HG03025 (cell line): Measurements from ENCODE around the gene OLFML2A.
"Not testable (repeated sequence)": the region's sequence is repeated elsewhere in the genome, so short reads cannot be mapped to it uniquely, and the experiment has no call there.

Experiments used
- ATAC-seq: cut with Tn5 transposase; IDR thresholded peaks from one replicate; pipeline ENCODE4 v1.9.1; 2021; ENCODE audit warnings: mild to moderate bottlenecking, moderate library complexity; ENCODE audit not compliant: unreplicated experiment, low FRiP score

Gene OLFML2A

DNA sequence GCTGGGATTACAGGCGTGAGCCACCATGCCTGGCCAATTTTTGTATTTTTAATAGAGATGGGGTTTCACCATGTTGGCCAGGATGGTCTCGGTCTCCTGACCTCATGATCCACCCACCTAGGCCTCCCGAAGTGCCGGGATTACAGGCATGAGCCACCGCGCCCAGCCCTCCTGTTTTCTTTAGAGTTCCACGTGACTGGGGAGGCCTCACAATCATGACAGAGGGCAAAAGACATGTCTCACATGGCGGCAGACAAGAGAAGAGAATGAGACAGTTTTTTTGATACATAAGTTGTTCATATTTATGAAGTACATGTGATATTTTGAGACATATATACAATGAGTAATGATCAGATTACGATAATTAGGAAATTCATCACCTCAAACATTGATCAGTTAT is 69.5 kb downstream of the OLFML2A start:
- not testable (repeated sequence) for ATAC-seq

DNA sequence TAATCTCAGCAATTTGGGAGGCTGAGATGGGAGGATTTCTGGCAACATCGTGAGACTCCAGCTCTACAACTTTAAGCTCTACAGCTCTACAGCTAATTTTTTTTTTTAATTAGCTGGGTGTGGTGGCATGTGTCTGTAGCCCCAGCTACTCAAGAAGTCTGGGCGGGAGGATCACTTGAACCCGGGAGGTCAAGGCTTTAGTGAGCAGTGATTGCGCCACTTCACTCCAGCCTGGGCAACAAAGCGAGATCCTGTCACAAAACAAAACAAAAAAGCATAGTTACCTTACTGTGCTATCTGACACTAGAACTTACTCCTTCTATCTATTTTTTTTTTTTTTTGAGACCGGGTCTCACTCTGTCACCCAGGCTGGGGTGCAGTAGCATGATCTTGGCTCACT is 70.0 kb downstream of the OLFML2A start:
- ATAC-seq = no peak

DNA sequence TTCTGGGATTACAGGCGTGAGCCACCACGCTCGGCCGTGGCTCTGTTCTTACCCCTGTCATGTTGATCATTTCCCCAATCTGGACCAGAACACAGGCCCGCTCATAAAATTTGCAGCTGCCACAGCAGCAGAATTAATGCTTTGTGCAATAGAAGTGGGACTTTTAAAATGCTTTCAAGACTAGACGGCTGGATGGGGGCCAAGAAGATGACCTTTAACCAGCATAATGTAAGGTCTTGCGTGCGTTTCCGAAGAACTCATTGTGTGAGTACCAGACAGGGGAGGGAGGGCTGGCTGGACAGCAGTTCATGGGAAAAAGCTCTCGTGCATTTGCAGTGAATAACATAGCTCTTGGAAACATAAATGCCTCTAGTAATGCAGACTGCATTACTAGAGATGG is 72.9 kb downstream of the OLFML2A start:
- no peak for ATAC-seq

DNA sequence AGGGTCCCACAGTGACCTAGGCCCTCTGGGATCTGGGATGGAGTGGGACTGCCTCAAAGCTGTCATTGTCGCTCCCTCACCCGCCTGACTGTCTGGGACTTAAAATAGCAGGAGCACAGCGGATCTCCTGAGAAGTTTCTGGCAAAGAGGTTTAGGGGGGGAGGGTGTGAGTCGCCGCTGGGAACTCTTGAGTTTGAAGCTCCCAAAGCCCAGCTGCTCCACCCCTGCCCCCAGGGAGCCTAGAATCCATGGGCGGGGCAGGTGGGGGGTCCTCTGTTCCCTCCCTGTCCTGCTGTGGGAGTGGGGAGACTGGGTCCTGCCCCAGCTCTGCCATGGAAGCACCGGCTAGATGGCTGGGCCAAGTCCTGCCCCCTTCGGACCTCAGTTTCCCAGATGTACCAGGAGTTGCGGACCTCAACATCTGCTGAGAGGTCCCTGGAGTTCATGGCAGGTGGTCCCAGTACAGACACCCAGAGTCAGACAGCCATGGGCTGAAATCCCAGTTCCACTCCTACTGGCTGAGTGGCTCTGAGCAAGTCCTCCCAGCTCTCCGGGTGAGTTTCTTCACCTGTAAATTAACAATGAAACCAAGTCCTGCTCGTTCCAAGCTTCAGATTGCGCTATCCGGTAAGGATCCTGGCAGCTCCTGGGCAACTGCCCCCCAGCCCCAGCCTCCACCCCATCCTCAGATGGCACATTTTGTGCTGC is 75.3 kb downstream of the OLFML2A start:
- ATAC-seq = no peak

DNA sequence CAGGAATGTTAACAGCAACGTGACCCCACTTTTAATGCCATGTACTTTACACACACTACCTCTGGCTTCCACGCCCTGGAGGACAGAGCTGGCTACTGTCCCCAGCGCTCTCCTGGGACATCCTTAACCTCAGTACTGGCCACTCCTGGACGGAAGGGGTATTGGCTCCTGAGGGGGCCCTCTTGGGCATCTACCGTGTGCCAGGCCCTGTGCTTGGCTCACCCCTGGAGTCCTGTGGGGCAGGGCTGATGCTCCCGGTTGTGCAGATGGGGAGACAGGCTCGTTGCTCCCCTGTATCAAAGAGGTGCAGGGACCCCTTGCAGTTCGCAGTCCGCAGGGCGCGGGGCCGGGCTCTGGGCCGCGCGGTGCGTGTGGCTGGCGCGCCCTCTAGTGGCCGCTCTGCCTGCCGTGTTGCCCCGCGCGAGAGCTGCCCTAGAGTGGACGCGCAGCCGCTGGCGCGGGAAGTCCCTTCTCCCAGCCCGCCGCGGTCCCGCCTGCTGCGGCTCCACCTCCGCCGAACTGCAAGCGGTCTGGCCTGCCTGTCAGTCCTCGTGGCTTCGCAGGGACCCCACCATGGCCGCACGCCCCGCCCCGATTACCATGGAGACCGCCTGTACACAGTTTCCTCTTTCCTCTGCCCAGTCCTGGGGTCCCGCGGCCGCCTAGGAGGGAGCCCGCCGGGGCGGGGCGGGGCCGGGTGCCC is 76.0 kb downstream of the OLFML2A start, which contains the start of gene WDR38:
Gene WDR38 (plus strand): TSS at position 632 of the 703 bp plus-strand sequence. CDS start 72 bp downstream, outside the sequence.
- peak; percentile 65 for ATAC-seq

DNA sequence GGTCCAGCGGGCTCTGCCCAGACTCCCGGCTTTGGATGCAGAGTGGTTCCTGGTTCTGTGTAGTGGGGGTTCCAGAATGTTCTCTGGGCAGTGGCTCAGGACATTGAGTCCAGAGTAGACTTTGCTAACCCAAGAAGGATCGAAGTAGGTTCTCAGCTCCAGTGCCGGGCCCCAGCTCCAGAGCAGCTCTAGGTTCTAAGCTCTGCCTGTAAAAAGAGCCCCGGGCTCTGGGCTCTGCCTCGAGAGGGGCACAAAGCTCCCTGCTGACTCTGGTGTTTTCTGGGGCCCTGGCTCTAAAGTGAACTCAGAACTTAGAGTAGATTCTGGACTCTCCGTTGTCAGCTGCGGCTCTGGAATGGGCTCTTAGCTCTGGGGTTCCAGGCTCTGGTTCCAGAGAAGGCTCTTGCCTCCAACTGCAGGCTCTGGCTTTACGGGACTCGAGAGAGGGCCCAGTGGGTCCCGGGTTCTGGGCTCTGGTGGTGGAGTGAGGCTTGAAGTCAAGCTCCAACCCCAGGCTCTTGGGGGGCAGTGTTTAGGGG is 76.7 kb downstream of the OLFML2A start:
- no peak for ATAC-seq

DNA sequence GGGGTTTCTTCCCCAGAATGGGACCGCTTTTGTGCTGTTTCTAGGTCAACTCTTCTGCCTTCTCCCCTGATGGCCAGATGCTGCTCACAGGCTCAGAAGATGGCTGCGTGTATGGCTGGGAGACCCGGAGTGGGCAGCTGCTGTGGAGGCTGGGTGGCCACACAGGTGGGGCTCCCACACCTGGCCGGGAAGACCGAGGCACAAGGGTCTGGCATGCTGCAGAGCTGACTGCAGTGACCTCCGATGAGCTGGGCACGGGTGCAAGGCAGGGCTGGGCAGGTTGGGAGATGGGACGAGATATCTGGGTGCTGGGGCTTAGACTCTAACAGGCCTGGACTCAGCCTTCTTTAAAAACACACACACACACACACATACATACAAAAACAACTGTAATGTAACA is 77.2 kb downstream of the OLFML2A start:
- ATAC-seq = no peak

DNA sequence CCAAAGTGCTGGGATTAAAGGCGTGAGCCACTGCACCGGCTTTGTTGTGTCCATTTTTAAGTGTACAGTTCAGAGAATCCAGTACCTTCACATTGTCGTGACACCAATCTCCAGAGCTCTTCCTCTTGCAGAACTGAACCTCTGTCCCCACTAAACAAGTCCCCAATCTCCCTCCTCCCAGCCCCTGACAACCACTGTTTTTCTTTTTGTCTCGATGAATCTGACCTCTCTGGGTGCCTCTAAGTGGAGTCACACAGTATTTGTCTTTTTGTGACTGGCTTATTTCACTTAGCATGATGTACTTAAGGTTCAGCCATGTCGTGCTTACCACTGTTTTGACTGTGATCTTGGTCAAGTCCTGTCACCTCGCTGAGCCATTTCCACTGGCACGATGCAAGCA is 77.9 kb downstream of the OLFML2A start:
- ATAC-seq = no peak

DNA sequence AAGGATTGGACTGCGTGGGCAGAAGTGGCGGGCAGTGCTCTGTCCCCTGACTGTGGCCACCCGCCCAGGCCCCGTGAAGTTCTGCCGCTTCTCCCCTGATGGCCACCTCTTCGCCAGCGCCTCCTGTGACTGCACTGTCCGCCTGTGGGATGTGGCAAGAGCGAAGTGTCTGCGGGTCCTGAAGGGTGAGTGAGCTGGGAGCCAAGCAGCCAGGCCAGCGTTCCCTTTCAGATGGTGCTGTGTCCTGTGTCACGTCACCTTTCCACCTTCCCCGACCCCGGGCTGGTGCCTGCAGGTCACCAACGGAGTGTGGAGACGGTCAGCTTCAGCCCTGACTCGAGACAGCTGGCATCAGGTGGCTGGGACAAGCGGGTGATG is 78.6 kb downstream of the OLFML2A start:
- ATAC-seq = no peak

DNA sequence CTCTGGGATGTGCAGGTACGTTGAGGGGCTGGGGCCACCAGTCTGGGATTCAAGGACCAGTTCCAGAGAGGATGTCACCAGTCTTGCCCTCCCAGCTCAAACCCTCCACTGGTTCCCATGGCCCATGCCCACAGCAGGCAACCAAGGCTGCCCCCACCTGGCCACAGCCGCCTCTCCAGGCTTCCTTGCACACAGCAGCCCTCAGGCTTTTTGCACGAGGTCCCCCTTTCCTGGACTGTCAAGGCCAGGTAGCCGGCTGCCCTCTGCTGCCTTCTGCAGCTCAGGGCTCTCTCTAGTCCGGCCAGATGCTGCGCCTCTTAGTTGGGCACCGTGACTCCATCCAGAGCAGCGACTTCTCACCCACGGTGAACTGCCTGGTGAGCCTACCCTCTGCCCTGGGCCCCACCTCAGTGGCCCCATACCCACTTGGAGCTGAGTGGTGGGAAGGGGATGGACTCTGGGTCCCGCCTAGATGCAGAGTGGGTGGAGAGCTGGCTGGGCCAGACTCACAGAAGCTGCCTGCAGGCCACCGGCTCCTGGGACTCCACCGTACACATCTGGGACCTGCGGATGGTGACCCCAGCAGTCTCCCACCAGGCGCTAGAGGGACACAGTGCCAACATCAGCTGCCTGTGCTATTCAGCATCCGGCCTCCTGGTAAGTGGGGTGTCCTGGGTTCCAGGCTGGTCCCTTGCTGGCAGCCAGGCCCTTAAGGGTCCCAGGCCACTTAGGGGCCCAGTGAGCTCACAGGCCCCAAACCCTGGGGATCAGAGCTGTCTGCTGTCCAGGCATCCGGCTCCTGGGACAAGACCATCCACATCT is 79.2 kb downstream of the OLFML2A start:
- ATAC-seq = no peak

DNA sequence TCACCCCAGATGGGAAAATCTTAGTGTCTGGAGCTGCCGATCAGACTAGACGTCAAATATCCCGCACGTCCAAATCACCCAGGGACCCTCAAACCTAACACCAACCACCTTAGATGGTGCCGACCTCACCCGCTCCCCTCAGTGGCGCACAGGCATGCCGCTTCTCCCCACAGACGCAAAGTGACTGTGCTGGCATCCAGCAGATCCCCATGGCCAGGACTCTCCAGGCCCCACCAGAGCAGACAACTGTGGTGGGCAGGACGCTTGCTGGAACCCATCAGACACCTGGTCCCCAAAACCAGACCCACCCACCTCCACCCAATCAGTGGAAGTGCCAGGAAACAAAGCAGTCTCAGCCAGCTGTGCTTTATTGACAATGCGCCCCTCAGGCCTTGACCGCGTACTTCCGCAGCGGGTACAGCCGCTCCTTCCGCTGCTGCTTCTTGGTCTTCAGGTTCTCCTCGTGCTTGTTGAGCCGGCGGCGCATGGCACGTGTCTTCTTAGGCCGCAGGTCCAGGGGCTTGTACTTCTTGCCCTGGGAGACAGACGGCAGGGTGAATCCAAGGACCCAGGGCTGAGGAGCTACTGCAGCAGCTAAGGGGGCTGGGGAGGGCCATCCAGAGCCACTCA is 80.7 kb downstream of the OLFML2A start:
- ATAC-seq = no peak

DNA sequence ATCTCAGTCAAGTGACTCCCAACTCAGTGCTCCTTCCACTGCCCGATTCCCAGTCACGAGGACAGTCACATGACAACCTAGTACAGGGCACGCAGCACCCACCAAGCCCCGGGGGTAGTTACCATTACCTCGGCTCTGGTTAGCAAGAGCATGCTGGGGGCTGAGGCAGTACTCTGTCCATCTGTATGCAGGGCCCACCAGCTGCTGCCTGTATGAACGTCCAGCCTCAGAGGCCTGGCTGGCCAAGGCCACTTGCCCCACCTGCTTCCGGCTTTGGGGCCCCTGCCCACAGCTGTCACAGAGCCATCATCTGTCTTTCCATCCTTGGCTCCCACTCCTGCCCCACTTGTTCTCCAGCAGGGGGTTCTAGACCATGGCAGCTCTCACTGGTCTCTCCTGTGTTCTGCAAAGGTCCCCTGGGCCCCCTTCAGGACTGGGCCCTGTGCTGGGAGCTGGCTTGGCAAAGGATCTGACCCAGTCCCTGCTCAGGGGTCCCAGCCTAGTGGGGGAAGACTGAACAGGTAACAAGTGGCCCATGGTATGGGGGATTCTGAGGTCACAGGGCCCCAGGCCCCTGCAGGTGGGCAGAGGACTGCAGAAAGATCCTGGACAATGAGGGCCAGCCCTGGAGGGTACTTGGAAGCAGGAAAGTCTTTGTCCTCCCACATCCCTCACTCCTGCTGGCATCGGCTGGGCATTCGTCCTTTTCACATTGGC is 81.6 kb downstream of the OLFML2A start:
- ATAC-seq = no peak

DNA sequence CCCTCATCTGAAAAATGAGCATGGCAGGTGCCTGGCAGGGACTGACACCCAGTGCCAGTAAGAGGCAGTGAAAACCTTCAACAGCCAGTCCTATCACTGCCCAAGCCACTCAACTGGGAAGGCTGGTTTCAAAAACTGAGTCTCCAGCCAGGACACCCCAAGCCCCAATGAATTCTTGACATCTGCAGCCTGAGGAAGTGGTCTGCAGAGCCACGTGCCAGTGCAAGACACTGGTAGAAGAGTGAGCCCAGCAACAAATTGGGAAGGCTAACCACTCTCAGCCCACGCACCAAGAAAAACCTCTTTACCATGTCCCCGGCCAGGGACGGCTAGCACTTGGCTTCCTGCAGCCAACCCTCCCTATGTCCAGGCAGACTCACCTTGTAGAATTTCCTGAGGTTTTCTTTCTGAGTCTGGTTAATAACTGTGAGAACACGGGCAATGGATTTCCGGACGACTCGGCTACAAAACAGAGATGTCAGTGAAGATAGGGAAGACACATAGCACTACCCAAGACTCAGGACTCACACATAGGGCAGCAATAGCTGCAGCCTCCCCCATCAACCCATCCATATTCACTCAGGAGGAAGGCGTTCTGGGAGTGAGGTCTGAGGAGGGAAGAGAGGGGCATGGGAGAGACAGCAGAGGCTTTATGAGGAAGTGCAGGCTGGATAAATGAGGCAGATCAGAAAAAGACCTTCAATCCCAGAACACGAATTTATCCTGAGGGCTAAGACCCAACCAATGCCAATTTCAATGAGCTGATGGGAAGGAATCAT is 83.1 kb downstream of the OLFML2A start:
- no peak for ATAC-seq

DNA sequence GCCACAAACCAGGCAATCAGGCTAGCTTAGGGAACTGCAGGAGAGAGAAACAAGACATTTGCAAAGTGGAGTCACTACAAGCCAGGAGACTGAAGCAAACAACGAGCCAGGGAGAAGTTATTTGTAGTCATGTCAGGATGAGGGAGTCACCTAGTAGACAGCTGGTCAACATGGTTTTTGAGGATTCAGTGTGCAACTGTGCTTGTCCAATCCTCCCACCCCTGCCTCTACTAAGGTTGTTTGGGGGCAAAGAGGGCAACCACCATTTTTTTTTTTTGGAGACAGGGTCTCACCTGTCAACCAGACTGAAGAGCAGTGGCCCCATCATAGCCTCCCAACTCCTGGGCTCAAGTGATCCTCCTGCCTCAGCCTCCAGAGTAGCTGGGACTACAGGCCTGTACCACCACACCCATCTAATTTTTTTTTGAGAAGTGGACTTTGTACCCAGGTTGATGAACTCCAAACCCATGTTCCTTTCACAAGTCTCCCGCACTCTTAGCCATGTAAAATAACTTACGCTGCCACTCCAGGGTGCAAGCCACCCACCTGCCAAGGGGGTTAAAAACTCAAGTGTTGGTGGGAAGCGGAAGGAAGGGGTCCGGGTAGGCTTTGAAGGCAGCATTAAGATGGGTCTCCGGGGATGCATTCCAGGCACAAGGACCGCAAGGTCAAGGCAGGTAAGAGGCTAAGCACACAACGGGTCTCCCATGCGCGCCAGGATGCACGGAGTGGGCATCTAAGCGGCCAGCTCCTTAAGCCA is 83.8 kb downstream of the OLFML2A start:
- no peak for ATAC-seq

DNA sequence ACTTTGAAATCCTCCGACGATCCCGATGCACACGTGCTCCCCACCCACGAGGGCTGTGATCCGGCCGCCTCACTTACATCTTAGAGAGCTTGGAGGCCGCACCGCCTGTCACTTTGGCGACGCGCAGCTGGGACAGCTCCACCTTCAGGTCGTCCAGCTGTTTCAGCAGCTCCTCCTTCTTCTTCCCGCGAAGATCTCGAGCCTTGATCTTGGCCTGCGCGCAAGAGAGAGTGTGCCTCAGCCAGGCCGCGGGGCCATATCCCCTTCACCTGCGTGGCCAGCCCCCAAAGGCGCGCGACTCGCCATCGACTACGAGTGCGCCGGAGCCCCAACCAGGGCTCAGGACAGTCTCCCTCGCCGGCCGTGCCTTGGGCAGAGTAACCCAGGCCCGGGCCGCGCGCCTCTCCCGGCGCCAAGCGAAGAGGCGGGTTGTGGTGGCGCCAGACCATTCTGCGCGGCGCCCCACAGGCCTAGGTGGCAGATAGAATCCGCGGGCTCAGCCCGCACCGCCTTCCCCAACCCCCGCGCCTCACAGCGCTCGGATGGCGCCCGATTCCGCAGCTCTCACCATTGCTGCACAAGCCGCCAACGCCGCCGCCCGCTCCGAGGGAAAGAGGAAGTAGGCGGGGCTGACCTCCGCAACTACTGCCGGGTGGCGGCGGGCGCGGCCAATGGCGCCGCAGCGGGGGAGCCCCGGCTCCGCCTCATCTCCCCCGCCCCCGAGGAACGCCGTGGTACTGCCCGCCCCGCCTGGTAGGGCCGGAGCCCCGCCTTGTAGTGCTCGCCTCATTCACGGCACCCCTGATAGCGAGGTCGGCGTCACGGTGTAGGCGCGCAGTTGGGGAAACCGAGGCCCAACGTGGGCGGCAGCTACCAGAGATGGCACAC is 84.7 kb downstream of the OLFML2A start, which contains the start of the genes ARPC5L and RPL35:
Gene ARPC5L (plus strand): TSS at position 789 of the 888 bp plus-strand sequence. CDS start 7,161 bp downstream, outside the sequence.
Gene RPL35 (minus strand): TSS at position 616 of the 888 bp plus-strand sequence. CDS start 45 bp downstream, at position 571.
- ATAC-seq = peak; percentile 80

DNA sequence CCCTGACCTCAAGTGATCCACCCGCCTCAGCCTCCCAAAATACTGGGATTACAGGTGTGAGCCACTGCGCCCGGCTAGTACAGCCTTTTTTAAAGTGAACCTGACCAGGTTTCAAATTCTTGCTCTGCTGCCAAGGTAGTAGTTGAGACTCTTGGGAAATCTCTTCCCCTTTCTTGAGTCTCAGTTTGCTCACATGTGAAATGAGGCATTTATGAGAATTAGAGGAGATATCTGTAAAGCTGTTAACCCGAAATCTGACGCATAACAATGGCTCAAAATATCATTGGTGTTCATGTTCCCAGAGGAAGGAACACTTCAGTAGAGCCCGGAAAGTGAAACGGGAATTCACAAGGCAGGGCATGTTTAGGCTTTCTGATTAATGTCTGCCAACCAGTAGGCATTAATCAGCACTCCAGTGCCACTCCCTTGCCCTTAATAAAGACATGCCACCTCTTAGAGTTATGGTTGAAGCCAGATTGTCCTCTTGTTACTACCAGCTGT is 86.5 kb downstream of the OLFML2A start:
- no peak for ATAC-seq
